ENCODE data around the gene MSI2. TPM values are rescaled to one million over a fixed set of nuclear protein-coding genes. Genes with fewer than 3 reads are reported as not detected.

MSI2 gene
- total and polyA plus RNA-seq, 2 donors (not counting 1 experiment from before 2014, with no cell fraction given) = 16.1 to 196 TPM

DNA sequence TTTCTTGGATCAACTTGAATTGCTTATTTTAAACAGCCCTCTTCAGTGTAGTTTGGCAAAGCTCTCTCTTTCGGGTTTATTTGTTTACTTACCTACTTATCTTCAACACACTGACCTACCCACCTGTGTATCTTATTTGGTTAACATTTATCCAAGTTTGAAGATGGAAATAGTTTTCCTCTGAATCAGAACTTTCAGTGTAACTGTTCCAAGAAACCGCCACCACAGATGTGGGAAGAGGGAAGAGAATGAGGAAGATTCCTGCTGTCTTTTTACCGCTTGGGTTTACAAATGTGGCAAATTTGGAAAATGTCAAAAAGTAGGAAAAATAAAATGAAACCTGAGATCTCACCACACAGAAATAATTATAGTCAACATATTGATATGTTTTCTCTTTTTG lies 115.8 kb downstream of the MSI2 start:
- H3K4me2 ChIP-seq (replicated peaks; ENCODE audit: low read depth, low read length, poor library complexity, severe bottlenecking) = no peak overlapping the region
- Mint-ChIP-seq H3K27me3 (no peaks in the 10 kb centered on the region), H3K4me3 (no peak overlapping the region), H3K4me1 (peaks cover 11% of the 10 kb centered on the region), H3K27ac (no peak overlapping the region), H3K9me3 (ENCODE audit: insufficient read depth) (no peaks in the 10 kb centered on the region)
- no peaks in the 10 kb centered on the region for H3K36me3 ChIP-seq (replicated peaks in 1 of 2; ENCODE audit: control extremely low read depth in 1 of 2, control insufficient read depth in 1 of 2, extremely low read depth in 1 of 2, insufficient read depth in 2 of 2, low read length in 1 of 2)
- POLR2A ChIA-PET = no interaction called here
- H2AFZ ChIP-seq (ENCODE audit: insufficient read depth, low read depth, low read length, poor library complexity, severe bottlenecking) = no peak overlapping the region
- no peak overlapping the region for H3K4me3 ChIP-seq (ENCODE audit: control extremely low read depth in 1 of 5, extremely low read depth in 1 of 5, insufficient read depth in 1 of 5, low read depth in 2 of 5, low read length in 4 of 5)
- ATAC-seq (ENCODE audit: low read depth) (no peak), DNase-seq (no peak)
- H3K9ac ChIP-seq (ENCODE audit: low read length) = no peak overlapping the region
- peaks cover 0 to 4% (median 3%) of the 10 kb centered on the region in 3 donors for H3K9me3 ChIP-seq (ENCODE audit: control extremely low read depth in 1 of 3, control insufficient read depth in 2 of 3, insufficient read depth in 1 of 3, low read length in 2 of 3)
- H3K27me3 ChIP-seq (replicated peaks in 1 of 4; ENCODE audit: control extremely low read depth in 1 of 4, control insufficient read depth in 3 of 4, insufficient read depth in 4 of 4, low read length in 3 of 4) = no peaks in the 10 kb centered on the region
- no peak overlapping the region for H3K27ac ChIP-seq (ENCODE audit: low read length in 2 of 2)
- intact Hi-C loops (cut with micrococcal nuclease) = no loop called here
- no CpG with 5 or more reads among the region's 3 CpGs for WGBS (ENCODE audit: insufficient coverage)
- CTCF ChIA-PET = no interaction called here
- peaks cover 68% of the 10 kb centered on the region for H3K79me2 ChIP-seq (ENCODE audit: control insufficient read depth, insufficient read depth, low read length)
- TF ChIP-seq EZH2 (IDR thresholded peaks at IDR 0.05; ENCODE audit: borderline replicate concordance, insufficient read depth, low read depth, low read length, poor library complexity, severe bottlenecking) (no peak), CTCF (IDR thresholded peaks at IDR 0.05) (no peak)
- H4K20me1 ChIP-seq (ENCODE audit: control insufficient read depth, insufficient read depth, low read length, poor library complexity, severe bottlenecking) = peaks cover 16% of the 10 kb centered on the region
- H3K4me1 ChIP-seq (ENCODE audit: control insufficient read depth in 2 of 2, insufficient read depth in 2 of 2, low read length in 2 of 2) = peaks cover 2 to 3% of the 10 kb centered on the region in 2 donors

GRCh38 chr17:57373048-57373447 lies 116.7 kb downstream of the MSI2 start:
- Histone ChIP-seq H4K20me1 (ENCODE audit: control insufficient read depth, insufficient read depth, low read length, poor library complexity, severe bottlenecking) (peaks cover 7% of the 10 kb centered on the region), H3K4me1 (ENCODE audit: control insufficient read depth in 2 of 2, insufficient read depth in 2 of 2, low read length in 2 of 2) (no peaks in the 10 kb centered on the region), H3K79me2 (ENCODE audit: control insufficient read depth, insufficient read depth, low read length) (peaks cover 66% of the 10 kb centered on the region), H3K27me3 (replicated peaks in 1 of 4; ENCODE audit: control extremely low read depth in 1 of 4, control insufficient read depth in 3 of 4, insufficient read depth in 4 of 4, low read length in 3 of 4) (no peaks in the 10 kb centered on the region), H3K4me3 (ENCODE audit: control extremely low read depth in 1 of 5, extremely low read depth in 1 of 5, insufficient read depth in 1 of 5, low read depth in 2 of 5, low read length in 4 of 5) (no peak overlapping the region), H3K9ac (ENCODE audit: low read length) (no peak overlapping the region), H3K36me3 (replicated peaks in 1 of 2; ENCODE audit: control extremely low read depth in 1 of 2, control insufficient read depth in 1 of 2, extremely low read depth in 1 of 2, insufficient read depth in 2 of 2, low read length in 1 of 2) (no peaks in the 10 kb centered on the region), H3K9me3 (ENCODE audit: control extremely low read depth in 1 of 3, control insufficient read depth in 2 of 3, insufficient read depth in 1 of 3, low read length in 2 of 3) (peaks cover 0 to 4% (median 3%) of the 10 kb centered on the region in 3 donors), H3K4me2 (replicated peaks; ENCODE audit: low read depth, low read length, poor library complexity, severe bottlenecking) (no peak overlapping the region), H3K27ac (ENCODE audit: low read length in 2 of 2) (no peak overlapping the region), H2AFZ (ENCODE audit: insufficient read depth, low read depth, low read length, poor library complexity, severe bottlenecking) (no peak overlapping the region)
- Mint-ChIP-seq H3K27ac (no peak overlapping the region), H3K27me3 (no peaks in the 10 kb centered on the region), H3K4me3 (no peak overlapping the region), H3K9me3 (ENCODE audit: insufficient read depth) (no peaks in the 10 kb centered on the region), H3K4me1 (peaks cover 8% of the 10 kb centered on the region)
- intact Hi-C loops (cut with micrococcal nuclease) = no loop called here
- CTCF ChIA-PET = no interaction called here
- TF ChIP-seq EZH2 (IDR thresholded peaks at IDR 0.05; ENCODE audit: borderline replicate concordance, insufficient read depth, low read depth, low read length, poor library complexity, severe bottlenecking) (no peak), CTCF (IDR thresholded peaks at IDR 0.05) (no peak)
- ATAC-seq (ENCODE audit: low read depth) (no peak), DNase-seq (no peak)
- POLR2A ChIA-PET = no interaction called here
- no CpG with 5 or more reads among the region's 4 CpGs for WGBS (ENCODE audit: insufficient coverage)

Measured in B cell (primary cell).